GM21825 (cell line): ENCODE measurements around the gene CTCF.

Source experiments
- ATAC-seq: cut with Tn5 transposase; IDR thresholded peaks from one replicate; pipeline ENCODE4 v1.9.1; 2021; ENCODE audit warnings: mild to moderate bottlenecking, moderate library complexity; ENCODE audit not compliant: unreplicated experiment

CTCF gene

DNA sequence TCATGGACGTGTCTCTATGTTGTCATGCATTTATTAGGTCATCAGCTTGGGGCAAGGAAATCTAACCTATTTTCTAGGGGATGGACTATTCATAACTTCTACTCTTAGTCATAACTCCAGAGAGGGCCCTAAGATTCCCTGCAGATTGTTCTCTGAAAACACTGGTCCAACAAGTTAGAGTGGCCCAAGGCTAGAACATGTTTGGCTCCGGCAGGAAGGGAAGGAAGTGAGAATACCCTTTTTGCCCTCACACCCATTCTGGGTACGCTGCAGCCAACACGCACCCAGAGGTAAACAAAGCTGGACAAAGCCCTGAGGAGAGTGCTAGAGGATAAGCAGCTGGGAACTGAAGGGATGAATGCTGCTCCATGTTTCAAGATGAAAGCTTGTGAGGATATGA lies 114.2 kb downstream of the CTCF start:
- ATAC-seq: no peak

DNA sequence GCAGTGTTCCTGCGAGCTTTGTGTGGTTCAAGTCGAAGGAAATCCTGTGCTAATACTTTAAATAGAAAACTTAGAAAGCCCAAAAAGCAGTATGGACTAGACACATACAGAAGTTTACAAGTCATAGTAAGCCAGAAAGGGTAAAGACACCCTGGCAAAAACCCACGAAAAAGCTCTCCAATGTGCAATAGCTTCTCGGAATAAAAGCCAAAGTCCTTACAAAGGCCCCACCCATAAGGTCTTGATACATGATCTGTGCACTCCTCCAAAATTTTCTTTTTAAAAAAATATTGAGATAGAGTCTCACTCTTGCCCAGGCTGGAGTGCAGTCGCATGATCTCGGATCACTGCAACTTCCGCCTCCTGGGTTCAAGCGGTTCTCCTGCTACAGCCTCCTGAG lies 114.6 kb downstream of the CTCF start:
- ATAC-seq: no peak

DNA sequence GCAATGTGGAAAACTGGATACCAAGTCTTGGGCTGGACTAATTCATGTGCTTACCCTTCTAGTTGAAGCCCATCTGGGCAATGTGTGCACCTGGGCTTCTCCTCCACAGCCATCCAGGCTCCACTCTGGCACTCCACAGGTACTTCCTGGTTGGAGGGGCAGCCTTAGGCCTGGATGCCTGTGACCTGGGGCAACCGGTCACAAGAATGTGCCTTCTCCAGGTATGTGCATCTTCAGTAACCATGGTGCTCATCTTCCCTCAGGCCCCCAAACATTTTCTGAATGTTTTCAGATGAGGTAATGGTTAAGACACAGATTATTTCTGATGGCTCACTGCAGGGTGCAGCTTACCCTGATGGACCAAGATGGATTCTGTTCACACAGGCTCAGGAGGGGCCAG lies 115.4 kb downstream of the CTCF start:
- ATAC-seq: no peak

DNA sequence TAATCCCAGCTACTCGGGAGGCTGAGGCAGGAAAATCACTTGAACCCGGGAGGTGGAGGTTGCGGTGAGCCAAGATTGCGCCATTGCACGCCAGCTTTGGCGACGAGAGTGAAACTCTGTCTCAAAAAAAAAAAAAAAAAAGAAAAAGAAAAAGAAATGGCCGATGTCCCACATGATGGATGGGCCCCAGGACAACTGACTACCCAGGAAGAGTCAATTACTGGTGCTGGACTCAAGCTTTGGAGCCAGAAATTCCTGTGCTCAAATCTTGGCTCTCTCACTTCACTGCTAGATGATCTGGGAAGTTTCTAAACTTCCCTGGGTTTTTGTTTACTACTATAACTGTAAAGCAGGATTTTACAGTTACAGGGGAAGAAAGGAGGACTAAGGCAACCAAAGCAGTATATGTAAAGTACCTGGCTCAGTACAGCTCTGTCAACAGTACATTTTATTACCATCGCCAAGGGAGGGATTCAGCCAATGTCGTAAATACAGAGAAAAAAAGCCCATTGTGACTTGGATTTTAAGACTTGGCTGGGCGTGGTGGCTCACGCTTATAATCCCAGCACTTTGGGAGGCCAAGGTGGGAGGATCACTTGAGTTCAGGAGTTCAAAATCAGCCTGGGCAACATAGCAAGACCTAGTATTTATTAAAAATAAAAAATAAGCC lies 116.2 kb downstream of the CTCF start:
- ATAC-seq: no peak

DNA sequence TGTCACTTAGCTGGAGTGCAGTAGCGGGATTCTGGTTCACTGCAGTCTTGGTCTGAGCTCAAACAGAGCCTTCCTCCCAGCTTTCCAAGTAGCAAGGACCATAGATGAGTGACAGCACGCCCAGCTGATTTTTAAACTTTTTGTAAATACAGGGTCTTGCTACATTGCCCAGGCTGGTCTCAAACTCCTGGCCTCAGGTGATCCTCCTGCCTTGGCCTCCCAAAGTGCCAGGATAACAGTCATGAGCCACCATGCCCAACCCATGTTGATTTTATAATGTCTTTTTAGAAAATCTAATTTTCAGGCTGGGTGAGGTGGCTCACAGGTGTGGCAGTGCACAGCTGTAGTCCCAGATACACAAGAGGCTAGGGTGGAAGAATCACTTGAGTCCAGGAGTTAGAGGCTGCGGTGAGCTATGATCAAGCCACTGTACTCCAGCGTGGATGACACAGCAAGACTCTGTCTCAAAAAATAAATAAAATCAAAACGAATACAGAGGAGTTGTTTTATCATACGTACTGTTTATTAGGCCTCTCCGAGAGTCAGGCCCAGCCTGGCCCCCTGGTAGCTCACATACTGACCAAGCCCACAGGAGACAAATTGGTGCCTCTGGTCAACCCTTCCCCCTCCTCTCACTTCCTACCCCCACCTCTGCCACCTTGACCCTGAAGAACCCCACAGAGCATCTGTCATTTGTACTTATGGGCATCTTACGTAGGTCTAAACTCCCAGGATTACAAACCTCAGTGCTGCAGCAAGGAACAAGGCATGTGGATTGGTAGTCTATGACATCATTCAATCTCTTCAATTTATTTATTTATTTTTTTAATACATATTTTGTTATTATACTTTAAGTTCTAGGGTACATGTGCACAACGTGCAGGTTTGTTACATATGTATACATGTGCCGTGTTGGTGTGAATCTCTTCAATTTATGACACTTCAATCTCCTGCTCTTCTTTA lies 117.9 kb downstream of the CTCF start:
- no peak for ATAC-seq

DNA sequence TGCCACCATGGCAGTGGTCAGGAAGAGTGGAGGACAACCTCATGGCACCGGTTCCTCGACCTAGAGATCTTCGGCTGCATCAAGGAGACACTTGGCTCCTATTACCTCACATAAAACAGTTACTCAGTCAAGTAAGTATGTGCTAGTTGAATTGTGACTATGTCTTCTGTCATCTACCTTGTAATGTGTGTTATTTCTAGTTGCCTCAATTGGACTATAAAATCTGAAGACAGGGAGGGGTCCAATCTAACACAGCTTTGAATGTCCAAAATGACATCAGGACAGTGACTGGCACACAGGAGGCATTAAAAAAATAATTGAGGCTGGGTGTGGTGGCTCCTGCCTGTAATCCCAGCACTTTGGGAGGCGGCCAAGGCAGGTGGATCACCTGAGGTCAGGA lies 121.4 kb downstream of the CTCF start:
- ATAC-seq: no peak

DNA sequence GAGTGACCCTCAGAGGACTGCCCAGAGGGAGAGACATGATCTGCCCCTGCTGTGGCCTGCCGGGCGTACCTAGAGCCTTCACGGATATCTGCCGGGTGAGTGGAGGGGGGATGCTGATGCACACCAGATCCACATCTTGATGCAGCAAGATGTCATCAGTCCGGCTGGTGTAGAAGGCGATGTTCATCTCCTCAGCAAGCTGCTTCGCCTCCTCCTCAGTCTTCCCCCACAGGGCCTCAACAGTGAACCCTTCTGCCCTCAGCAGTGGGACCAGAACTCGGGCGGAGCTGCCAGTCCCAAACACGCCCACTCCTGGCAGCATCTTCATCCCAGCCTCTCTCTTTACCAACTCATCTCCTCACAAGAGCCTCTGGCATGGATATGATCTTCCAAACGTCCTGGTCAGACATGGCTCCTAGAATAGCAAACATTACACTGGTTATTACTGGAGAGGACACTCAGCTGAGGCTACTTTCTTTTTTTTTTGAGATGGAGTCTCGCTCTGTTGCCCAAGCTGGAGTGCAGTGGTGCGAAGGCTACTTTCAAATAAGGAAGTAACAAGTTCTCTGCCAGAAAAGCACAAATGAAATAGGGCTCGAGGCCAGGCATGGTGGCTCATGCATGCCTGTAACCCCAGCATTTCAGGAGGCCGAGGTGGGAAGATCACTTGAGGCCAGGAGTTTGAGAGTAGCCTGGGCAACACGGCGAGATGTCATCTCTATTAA lies 123.2 kb downstream of the CTCF start:
- ATAC-seq: no peak
